Posterior cingulate gyrus (tissue), 11 donors: ENCODE measurements around the gene TAS2R5.
"Not testable (repeated sequence)": the region's sequence is repeated elsewhere in the genome, so short reads cannot be mapped to it uniquely, and the experiment has no call there.

Experiments
- DNase-seq, 10 donors: peaks; one replicate each; pipeline versions ENCODE4 v3.0.0 to v3.0.0-alpha.2; 2020 to 2021; ENCODE audit warnings: mixed read lengths in 3 of 10
- intact Hi-C: fragments of 100-400 bp; cut with DNase I; formaldehyde crosslinking; loops from one replicate; pipeline ENCODE4 v1.15.1; 2023

The TAS2R5 gene

GRCh38 chr7:141789917-141790316, at the start of gene TAS2R5:
TAS2R5 (plus strand) TSS chr7:141790217; CDS start chr7:141790362, 145 bp downstream.
- no peak for DNase-seq
- intact Hi-C loops = no loop called here

DNA sequence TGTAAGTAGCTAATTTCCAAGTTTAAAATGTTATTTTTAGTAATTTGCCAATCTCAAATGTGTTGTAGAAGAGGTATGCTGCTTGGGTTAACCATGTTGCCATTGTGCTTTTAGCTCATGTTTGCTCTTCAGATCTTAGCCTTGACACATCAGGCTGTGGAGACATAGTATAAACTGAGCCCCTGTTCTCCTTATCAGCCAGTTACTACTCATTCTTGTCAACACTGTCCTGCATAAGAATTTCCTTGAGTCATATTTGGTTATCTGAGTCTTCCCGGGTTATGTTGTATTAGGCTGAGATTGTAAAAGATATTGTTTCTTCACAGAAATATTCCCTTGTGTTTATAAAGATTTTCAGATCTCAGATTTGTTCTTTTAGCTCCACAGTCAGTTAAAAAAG, 47.8 kb upstream of the TAS2R5 start:
- intact Hi-C loops = no loop called here
- DNase-seq = no peak

GRCh38 chr7:141744131-141744530, 45.9 kb upstream of the TAS2R5 start:
- DNase-seq = no peak
- intact Hi-C loops = no loop called here

- no peak for DNase-seq
- intact Hi-C loops = no loop called here
Observed at GRCh38 chr7:141748396-141748795, 41.6 kb upstream of the TAS2R5 start.

GRCh38 chr7:141751904-141752303, 38.1 kb upstream of the TAS2R5 start:
- intact Hi-C loops, DNase-seq: not testable (repeated sequence)

- intact Hi-C loops = no loop called here
- no peak for DNase-seq
Observed at GRCh38 chr7:141752634-141753033, 37.4 kb upstream of the TAS2R5 start.

- DNase-seq = peak in 1 of 10 donors; percentile 68
Observed at GRCh38 chr7:141754939-141755338, 35.1 kb upstream of the TAS2R5 start.

DNA sequence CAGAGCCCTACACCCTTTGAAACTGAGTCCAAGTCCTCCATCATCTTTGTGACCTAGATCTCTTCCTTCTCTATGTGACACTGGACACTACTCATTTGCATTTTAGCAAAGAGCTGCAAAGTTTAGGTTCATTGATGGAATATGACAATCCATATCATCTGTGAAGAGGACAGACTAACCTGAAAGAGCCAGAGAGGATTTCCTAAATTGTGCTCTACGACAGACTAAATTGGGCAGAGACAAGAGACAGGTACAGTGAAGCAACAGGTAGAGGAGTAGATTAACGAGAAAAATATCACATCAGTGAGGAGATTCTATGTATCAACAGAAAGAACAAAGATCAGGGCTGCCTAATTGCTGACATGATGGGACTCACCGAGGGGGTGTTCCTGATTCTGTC, 26.2 kb upstream of the TAS2R5 start, which contains the start of gene TAS2R3:
TAS2R3 (plus strand) TSS at position 301 of the 400 bp plus-strand sequence; CDS start at position 363, 62 bp downstream.
- no peak for DNase-seq
- intact Hi-C loops = no loop called here

More at GRCh38 chr7:141754939-141755338, 35.1 kb upstream of the TAS2R5 start:
- intact Hi-C loops = no loop called here

DNA sequence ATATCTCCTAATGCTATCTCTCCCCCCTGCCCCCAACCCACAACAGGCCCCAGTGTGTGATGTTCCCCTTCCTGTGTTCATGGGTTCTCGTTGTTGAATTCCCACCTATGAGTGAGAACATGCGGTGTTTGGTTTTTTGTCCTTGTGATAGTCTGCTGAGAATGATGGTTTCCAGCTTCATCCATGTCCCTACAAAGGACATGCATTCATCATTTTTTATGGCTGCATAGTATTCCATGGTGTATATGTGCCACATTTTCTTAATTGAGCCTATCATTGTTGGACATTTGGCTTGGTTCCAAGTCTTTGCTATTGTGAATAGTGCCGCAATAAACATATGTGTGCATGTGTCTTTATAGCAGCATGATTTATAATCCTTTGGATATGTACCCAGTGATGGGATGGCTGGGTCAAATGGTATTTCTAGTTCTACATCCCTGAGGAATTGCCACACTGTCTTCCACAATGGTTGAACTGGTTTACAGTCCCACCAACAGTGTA, 19.9 kb upstream of the TAS2R5 start:
- DNase-seq, intact Hi-C loops: not testable (repeated sequence)

- no peak for DNase-seq
- intact Hi-C loops = no loop called here
Observed at GRCh38 chr7:141776374-141776773, 13.6 kb upstream of the TAS2R5 start, which contains the start of gene TAS2R4. TAS2R4 (plus strand) TSS chr7:141776674; CDS start chr7:141778489, 1,815 bp downstream.

GRCh38 chr7:141785706-141786552, 4.1 kb upstream of the TAS2R5 start:
- intact Hi-C loops = loop anchor here (2.0 kb wide), 1 partner anchor 131 kb away; no protein-coding TSS in a partner anchor
- peak in 3 of 10 donors; percentile 10 to 29 (median 13) for DNase-seq

DNA sequence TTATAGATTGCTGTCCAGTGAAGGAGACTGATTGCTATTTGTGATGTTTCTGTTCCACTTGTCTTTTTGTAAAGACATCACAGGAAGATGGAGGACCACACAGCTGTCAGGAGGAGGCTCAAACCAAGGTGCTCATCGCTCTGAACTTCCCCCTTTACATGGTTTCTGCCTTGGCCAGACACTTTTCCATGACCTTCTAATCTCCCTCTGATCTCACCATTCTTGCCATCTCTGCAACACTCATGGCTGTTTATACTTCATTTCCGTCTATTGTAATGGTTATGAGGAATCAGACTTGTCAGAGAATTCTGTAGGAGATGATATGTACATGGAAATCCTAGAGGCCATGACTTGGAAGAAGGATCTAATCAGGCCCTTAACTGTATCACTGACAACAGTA, 1.7 kb upstream of the TAS2R5 start:
- intact Hi-C loops = no loop called here
- DNase-seq = no peak

DNA sequence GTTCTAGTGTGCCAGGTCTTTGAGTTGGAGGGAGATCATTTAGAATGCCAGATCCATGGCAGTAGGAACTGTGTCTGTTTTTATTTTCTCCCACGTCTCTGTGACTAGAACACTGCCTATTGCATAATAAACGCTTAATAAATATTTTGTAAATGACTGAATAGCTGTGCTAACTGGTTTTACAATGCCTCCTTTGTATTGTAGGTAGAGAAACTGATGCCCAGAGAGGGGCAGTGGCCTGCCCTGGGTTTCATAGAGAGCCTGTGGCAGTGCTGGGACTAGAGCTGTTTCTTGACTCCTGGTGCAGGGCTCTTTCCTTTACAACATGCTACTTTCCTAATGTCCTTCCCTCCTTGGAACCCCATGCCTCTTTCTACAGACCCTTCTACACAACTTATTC, 2.5 kb downstream of the TAS2R5 start:
- no peak for DNase-seq
- intact Hi-C loops = no loop called here

DNA sequence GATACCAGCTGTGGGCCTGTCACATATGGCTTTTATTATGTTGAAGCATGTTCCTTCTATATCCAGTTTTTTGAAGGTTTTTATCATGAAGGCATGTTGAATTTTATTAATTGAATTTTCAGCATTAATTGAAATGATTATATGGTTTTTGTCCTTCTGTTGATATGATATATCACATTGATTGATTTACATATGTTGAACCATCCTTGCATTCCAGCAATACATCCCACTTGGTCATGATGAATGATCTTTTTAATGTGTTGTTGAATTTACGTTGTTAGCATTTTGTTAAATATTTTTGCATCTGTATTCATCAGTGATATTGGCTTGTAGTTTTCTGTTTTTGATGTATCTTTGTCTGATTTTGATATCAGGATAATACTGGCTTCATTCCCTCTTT, 30.1 kb downstream of the TAS2R5 start:
- intact Hi-C loops = no loop called here
- no peak for DNase-seq

DNA sequence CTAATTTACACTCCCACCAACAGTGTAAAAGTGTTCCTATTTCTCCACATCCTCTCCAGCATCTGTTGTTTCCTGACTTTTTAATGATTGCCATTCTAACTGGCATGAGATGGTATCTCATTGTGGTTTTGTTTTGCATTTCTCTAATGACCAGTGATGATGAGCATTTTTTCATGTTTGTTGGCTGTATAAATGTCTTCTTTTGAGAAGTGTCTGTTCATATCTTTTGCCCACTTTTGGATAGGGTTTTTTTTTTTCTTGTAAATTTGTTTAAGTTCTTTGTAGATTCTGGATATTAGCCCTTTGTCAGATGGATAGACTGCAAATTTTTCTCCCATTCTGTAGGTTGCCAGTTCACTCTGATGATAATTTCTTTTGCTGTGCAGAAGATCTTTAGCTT, 32.4 kb downstream of the TAS2R5 start:
- intact Hi-C loops, DNase-seq: not testable (repeated sequence)

- intact Hi-C loops = no loop called here
- DNase-seq = no peak
Observed at GRCh38 chr7:141837683-141838082, 47.7 kb downstream of the TAS2R5 start.

DNA sequence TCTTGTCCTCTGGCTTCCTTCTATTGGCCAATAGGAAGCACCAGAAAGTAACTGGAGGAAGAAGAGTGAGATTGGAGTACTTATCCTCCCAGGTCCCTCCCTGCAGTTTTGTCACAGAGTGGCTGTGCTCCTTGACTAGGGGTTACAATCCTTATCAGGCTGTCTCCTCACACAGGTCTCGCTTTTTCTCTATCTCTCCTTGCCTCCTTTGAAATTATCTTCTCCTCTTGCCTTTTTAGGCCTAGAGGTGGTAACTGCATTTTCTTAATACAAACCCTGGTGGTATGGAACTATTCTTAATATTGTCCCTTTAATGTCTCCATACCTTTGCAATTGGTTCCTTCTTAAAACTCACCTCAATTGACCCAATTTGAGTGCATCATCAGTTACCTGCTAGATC, 48.6 kb downstream of the TAS2R5 start:
- intact Hi-C loops = no loop called here
- DNase-seq = no peak

DNA sequence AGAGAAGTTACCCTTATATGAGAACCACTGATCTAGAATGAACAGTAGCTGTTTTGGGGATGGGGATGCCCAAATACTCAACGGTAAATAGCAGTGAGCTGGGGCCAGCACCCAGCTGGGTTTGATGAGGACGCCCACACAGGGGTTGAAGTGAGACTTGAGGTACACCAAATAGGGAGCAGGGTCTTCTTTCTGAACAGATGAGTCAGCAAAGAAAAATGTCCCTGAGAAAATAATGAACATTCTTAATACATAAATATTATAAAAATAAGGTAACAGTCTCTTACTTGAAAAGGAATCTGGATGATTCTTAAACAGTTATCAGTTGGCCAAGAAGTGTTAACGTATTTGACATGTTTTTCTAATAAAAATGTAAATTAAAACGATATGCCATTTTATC, 49.2 kb downstream of the TAS2R5 start:
- DNase-seq = no peak
- intact Hi-C loops = no loop called here

DNA sequence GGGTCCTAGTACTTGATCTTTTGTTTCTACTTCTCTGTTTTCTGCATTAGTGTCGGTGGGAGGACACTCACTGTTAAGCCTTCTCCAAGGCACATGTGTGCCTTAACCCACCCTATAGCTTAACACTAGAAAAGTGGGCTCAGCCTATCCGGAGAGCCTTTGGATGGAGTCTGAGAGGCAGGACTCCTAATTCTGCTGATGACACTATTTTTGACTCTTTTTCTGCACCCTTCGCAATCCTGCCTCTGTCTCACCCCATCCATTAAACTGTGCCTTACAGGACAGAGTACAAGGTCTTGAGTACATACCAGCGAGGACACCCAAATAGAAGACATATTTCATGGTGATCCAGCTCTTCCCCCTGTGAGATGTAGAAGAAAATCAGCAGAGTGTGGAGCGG, 50.7 kb downstream of the TAS2R5 start:
- intact Hi-C loops = no loop called here
- DNase-seq = no peak
